Stimulated activated CD4-positive, alpha-beta T cell treated with anti-CD3 and anti-CD28 coated beads, Interleukin-1b, Interleukin-23, amount 100 ng/mL, for 24 hours (primary cell): ENCODE measurements around the gene NR1H2.
"Not testable (repeated sequence)": the region's sequence is repeated elsewhere in the genome, so short reads cannot be mapped to it uniquely, and the experiment has no call there.

Experiments
- DNase-seq, 4 experiments: peaks; one replicate each; pipeline ENCODE4 v3.0.0-alpha.2; 2020; ENCODE audit warnings: low read depth in 4 of 4, low spot score in 1 of 4

NR1H2 gene

DNA sequence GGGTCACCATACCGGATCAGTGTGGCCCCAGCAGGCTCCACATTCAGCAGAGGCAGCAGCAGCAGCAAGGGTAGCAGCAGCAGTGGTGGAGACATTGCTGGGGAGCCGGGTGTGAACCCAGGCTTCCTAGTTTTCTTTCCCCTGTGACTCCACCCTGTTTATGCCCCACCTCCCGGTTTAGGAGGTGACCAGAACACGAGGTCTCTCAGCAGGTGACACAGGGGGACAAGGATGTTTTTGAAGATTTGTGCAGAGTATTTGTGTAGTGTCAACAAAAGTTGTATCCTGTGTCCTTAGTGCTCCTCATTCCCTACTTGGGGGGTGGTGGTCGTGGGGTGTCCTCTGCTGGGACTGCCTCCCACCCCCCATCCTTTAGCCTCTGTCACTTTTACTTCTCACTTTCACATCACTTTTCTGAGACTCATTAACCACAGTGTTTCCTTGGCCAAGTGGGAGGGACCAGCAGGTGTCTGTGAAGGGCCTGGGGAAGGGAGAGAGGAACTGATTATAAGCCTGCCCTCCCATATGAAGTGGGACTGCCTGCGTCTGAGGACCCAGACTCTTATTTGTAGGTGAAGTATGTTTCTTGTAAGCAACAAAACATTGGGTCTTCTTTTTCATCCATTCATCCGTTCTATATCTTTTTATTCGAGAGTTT, 31.5 kb upstream of the NR1H2 start:
- no peak for DNase-seq

DNA sequence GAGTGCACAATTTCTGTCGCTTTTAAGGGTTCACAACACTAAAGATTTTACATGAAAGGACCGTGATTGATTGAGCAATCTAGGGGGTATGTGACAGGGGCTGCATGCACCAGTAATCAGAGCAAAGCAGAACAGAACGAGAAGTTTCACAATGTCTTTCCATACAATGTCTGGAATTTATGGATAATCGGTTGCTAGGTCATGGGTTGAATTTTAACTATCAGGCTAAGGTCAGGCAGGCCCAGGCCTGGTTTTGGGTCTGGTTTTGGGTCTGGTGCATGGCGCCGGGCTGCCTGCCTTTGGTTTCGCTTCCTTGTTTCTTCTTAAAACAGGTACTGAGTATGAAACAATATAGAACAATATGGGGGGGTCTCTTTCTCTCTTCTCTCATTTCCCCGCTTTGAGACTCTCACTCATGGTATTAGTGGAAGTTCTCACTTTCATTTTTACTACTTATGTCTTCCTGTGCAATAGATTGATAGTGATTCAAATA, 29.1 kb upstream of the NR1H2 start:
- DNase-seq, result not testable (repeated sequence)

DNA sequence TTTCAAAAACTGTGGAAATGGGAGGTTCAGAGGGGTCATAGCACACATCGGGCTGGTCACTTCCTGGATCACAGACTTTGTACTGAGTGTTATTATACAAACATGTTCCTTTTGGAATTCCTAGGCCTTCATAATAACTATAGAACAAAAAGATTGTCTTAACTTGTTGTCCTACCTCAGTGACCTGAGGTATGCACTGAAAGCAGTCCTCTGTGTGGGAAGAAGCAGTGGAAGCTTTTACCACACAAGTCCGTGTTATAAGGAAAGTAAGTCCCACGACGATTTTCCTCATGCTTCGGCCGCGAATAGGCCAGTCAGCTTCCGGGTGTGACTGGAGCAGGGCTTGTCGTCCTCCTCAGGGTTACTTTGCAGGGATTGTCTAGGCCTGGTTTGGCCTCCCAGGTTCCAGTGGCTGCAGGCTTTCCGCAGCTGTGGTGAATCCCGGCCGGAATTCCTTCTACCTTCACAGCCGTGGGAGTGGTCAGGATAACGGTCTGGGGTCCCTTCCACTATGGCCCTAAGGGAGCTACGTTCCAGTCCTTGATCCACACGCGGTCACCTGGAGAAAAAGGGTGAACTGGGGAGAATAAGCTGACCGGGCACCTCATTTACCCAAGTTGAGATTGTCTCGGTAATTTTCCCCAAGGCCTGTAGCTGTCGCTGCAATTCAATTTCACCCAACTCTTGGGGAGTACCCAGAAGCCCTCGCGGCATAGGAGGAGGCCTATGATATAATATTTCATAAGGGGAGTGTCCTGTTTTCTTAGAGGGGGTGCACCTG, 26.8 kb upstream of the NR1H2 start:
- DNase-seq, result no peak

DNA sequence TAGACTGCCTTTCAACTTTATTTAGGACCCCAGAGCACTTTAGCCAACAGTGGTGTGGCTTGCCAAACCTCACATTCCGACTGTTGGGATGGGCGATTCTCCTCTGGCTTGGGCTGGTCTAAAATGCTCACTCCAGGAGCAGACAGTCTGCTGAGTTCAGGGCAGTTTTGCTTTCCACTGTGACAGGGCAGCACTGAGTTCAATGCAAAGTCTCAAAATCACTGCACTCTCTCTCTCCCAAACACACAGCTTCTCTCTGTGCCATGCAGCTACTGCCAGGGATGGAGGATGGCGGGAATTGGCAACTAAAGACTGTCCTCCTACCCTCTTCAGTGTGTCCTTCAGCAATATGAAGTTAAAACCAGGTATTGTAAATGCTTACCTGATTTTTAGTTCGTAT, 24.0 kb upstream of the NR1H2 start:
- no peak for DNase-seq

DNA sequence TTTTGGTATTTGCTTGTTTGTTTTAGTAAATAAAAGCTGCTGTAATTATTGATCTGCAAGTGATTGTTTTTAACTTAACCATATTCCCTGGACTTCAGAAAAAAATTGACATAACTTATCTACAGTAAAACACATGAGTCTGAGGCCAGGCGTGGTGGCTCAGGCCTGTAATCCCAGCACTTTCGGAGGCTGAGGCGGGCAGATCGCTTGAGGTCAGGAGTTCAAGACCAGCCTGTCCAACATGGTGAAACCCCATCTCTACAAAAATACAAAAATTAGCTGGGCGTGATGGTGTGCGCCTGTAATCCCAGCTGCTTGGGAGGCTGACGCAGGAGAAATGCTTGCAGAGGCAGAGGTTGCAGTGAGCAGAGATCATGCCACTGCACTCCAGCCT, 22.8 kb upstream of the NR1H2 start:
- DNase-seq, result not testable (repeated sequence)

DNA sequence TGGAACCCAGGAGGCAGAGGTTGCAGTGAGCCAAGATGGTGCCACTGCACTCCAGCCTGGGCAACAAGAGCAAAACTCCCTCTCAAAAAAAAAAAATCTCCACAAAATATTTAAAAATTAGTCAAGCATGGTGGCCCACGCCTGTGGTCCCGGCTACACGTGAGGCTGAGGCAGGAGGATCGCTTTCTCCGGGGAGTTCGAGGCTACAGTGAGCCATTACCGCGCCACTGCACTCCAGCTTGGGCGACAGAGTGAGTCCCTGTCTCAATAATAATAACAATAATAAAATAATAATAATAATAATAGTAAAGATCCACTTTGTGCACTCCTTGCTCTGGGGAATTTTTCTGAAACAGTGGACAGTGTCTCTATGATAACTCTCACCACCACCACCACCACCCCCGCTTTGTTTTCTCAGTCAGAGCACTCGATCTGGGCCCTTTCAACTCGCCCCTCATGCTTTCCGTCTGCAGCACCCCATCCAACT, 19.5 kb upstream of the NR1H2 start:
- DNase-seq, result no peak

DNA sequence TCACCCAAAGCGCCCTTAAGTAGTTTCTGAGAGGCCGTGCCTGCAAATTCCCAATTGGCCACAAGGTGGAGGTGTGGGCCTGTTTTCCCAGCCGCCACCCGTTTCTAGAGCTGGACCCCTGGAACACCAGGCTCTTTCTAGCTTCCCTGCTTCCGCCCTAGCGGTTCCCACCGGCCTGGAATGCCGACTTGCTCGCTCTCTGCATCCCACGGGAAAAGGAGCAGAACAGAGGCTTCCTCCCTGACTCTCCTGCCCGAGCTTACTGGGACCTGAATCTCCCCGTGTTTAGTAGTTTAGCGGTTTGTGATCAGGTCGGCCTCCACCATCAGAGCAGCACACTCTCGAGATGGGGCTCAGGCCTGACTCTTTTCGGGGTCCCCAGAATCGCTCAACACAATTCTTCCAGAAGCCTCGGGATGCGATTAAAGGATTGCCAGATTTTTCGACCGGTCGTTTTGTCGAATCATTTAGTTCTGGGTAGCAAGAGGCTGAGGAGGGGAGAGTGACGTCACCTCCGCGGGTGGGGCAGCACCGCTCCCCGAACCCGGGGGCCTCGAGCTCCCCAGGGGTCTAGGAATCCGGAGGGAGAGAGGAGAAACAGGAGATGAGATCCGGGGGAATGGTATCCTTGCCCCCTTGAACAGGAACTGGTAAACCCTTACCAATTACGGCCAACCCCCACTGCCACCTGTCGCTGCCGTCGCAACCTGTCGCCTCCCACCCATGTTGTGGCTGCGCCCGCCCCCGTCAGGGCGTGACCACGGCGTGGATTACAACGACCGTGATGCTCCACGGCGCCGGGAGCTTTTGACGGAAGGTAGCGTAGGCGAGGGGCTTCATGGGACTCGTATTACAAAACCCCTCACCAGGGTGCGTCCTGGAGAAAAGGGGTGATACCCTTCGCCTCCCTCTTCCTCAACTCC, 18.8 kb upstream of the NR1H2 start:
- DNase-seq, result peak; percentile 59 to 83 (median 74)

DNA sequence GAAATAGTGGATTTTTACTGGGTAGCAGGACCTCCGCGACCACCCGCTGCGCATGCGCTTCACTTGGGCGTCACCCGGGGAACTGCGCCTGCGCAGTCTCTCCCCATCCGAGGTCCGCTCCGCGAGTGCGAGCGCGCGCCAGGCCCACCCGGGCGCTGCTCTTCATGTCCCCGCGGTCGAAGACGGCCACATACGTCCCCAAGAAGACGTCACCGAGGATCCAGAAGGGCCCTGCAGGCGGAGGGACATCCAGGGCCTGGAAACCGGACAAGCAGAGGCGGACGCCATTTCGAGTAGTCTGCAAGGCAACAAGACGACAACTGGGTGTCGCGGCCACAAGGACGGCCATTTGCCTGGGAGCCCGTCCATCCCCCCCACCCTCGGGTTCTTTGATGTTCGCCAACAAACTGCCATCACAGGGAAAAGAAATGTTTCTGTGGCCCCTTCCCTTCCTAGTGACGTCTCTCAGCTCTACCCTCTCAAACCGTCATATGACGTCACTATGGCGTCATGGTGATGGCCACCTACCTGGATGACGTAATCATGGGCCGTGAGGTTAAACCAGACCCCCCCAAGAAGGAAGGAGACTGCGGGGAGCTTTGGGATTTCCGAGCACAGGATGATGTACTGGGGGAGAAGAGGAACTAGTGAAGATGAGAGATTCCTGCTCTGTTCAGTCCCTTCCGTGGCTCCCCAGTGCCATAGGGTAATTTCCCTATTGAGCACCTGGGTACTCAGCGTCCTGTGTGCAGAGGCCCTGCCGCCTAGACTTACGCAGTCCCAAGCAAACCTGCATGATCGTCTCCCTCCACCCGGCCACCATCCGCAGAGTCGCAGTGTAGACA, 17.6 kb upstream of the NR1H2 start:
- DNase-seq, result peak in 3 of 4 experiments; percentile 57 to 67 (median 62)

DNA sequence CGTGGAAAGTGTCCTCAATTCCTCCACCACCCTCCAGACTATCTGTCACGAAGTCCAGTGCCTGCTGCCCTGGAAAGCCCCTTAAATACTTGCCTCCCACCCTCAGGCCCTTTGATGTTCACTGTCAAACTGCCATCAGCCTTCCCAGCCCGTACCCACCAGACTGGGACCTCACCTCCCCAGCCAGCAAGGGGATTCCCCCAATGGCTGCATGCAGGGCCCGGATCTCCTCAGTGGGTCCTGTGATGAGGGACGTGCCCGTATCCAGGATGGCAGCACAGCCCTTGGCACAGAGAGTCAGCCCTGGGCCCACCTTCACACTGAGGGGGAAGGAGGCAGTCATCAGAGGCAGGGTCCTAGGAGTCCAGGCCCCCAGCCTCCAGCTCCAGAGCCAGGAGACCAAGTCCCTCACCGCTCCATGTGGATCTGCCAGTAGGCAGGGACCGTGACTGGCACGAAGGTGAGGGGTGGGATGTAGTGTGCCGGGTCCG, 16.9 kb upstream of the NR1H2 start:
- no peak for DNase-seq

DNA sequence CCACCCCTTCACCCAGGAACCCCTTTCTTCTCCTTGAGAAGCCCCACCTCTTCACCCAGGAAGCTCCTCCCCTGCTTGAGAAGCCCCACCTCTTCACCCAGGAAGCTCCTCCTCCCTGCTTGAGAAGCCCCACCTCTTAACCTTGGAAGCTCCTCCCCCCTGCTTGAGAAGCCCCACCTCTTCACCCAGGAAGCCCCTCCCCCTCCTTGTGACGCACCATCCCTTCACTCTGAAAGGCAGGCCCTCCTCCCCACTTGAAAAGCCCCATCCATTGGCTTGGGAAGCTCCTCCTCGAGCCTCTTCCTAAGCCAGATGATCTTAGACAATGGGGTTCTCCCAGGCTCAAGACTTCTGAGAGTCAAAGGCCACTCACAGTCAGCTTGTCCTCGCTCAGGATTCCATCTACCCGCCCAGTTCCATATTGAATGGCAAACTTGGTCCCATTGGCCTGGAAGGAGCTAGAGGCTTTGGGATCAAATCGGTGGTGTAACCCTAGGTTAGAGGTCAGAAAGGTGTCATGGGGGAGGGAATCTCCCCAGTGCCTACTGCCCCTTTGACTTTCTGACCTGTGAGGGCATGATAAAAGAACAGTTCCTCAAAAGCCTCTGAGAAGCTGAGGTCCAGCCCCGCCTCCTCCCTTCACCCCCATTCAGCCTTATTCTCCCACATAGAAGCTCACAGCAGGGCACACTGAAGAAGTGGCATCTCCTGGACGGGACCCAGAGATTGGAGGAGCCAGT, 14.8 kb upstream of the NR1H2 start:
- DNase-seq, result no peak

DNA sequence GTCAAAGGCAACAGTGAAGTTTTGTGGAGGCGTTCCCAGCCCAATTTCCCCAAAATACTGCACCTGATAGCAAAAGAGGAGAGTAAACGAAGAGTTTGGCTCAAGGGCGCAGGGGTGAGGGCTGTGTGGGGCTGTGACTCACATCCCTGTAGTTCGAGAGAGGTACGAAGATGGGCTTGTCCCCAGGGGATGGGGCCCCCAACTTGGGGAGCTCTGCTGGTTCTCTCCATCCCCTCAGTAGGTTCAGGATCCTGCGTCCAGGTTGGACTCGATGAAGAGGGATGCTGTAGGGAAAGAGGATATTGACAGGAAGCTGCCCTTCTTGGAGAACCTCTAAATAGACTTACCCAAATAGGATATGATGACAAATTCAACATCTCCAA, 14.2 kb upstream of the NR1H2 start:
- no peak for DNase-seq

DNA sequence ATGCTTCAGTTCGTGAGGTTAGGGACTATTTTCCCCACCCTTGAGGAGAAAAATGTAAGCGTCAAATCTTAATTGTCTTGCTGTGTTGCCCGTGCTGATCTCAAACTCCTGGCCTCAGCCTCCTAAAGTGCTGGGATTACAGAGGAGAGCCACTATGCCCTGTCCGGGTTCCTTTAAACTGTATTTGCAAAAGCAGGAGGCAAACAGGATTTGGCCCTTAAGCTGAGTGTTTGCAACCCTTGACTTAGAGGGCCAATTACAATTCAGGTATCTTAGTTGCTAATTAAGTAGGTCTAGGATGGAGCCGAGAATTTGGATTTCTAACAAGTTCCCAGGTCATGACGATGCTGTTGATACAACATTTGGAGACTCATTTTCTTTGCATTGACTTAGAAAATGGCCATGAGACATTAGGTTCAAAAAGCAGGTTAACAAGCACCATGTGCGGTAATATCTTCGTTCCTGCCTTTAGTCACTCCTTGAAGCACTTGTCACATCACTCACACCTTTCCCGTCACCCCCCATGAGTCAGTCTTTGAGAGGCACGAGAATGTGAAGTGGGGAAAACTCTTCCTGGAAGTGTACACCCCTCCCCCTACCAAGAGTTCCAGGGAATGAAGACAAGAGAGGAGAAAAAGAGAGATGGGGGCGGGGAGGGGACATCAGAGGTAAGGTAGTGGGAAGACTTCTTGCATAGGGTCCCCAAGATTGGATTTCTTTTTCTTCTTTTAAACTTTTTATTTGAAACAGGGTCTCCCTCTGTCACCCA, 13.4 kb upstream of the NR1H2 start:
- peak in 1 of 4 experiments; percentile 55 for DNase-seq

DNA sequence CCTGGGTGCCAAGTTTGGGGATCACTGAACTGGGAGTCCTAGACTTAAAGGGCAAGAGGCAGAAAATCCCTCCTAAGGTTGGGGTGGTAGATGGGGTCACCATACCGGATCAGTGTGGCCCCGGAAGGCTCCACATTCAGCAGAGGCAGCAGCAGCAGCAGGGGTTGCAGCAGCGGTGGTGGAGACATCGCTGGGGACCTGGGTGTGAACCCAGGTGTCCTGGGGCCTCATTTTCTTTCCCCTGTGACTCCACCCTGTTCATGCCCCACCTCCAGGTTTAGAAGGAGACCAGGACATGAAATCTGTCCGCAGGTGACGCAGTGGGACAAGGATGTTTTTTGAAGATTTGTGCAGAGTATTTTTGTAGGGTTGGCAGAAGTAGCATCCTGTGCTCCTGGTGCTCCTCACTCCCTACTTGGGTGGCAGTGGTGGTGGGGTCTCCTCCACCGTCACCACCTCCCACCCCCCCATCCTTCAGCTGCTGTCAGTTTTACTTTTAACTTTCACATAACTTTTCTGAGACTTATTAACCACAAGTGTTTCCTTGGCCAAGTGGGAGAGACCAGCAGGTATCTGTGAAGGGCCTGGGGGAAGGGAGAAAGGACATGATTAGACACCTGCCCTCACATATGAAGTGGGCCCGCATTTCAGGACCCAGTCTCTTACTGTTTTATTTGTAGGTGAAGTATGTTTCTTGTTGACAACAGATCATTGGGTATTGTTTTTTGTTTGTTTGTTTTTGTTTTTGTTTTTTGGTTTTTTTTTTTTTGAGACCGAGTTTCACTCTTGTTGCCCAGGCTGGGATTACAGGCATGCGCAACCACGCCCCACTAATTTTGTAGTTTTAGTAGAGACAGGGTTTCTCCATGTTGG, 10.6 kb upstream of the NR1H2 start, which contains the start of gene NAPSA:
TSS of gene NAPSA (minus strand) at position 206 of the 873 bp plus-strand sequence. CDS start at position 188, 18 bp downstream.
- DNase-seq, result no peak

DNA sequence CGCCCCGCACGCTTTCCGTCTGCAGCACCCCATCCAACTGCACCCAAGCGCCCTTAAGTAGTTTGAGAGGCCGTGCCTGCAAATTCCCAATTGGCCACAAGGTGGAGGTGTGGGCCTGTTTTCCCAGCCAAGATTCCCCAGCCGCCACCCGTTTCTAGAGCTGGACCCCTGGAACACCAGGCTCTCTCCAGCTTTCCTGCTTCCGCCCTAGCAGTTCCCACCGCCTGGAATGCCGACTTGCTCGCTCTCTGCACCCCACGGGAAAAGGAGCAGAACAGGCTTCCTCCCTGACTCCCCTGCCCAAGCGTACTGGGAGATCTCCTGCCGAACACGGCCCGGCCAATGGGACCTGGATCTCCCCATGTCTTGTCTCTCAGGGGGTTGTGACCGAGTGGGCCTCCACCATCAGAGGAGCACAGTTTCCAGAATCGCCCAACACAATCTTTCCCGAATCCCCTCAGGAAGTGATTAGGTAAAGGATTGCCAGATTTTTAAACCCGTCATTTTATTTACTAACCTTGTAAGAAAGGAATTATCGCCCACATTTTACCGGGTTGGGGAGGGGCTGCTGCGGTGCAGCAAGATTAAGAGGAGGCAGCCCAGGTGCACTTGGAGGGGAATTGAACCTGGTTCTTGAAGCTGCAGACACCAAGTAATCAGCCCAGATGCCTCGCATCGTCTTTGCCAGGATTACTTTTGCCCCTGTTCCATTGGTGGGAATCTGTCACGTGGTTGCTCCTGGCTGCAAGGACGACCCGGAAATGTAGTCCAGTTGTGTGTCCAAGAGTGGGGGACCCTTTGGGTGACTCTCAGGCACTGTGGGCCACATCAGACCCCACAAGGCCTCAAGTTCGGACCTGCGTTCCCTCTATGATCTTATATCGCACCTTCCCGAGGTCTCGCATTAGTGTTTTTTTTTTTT, 7.3 kb upstream of the NR1H2 start:
- peak in 3 of 4 experiments; percentile 69 to 72 (median 71) for DNase-seq

DNA sequence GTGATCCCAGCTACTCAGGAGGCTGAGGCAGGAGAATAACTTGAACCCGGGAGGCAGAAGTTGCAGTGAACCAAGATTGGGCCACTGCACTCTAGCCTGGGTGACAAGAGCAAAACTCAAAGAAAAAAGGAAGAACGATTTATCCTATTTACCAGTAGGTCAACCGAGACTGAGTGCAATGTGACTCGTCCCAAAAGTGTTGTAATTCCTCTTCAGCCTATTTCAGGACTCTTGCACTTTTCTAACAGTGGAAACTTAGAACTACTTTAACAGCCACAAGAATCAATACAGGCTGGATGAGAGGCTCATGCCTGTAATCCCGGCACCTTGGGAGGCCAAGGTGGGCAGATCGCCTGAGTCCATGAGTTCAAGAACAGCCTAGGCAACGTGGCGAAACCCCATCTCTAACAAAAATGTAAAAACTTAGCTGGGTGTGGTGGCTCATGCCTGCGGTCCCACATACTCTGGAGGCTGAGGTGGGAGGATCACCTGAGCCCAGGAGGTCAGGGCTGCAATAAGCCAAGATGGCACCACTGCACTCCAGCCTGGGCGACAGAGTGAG, 4.3 kb upstream of the NR1H2 start:
- no peak for DNase-seq

DNA sequence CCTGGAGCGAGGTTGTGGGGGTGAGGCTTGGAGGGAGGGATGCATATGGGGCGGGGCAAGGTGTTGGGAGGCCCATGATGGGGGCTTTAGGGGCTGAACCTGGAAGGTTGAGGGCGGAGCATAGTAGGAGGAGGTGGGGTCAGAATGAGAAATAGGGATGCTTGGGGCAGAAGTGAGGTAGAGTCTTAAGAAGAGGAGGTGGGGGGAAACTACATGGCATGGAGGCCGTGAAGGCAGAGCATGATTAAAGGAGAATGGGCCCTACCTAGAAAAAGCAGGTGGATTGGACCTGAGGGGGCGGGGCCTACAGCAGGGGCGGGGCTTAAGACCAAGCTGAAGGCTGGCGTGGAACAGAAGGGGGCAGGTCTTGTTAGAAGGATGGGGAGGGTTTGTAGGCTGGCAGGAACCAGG, 799 bp downstream of the NR1H2 start:
- DNase-seq, result no peak
